Stimulated activated CD8-positive, alpha-beta memory T cell treated with anti-CD3 and anti-CD28 coated beads, Interleukin-12 subunit alpha, Interleukin-12 subunit beta, amount 100 ng/mL, for 1 hour (primary cell): ENCODE data around the gene TRIM47.

ENCODE experiments used
- DNase-seq: peaks from one replicate; pipeline ENCODE4 v3.0.0-alpha.2; 2020; ENCODE audit warnings: low read depth

The TRIM47 gene

DNA sequence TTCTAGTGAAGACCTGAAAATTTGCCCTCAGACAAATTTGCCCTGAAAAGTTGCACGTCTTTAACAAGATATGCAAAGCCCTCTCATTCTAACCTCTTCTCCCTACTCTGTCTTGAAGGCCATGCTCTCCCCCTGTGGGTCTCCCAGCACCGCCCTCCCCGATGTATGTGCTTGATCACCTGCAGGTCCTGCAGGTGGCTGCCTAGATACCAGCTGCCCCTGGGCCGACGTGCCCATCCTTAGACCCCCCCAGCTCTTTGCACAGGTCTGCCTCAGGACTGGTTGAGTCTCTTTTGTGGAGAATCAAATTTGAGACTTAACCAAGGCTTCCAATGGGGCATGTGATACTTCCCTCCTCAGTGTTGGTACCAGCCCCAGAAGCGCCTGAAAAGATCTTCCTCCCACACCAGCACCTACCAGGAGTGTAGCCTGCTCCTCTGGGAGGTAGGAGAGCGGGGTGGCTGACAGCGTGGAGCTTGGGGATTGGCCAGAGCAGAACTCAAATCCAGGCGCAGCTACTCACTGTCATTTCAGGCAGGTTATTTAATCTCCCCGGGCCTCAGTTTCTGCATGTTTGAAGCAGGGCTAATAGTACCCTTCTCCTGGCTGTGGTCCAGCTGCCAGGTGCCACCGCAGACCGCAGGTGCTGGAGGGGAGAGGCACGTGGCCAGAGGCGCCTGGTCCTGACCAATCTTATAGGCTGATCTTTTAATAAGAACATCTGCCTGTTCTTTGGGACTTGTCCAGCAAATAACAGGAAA lies 30.9 kb upstream of the TRIM47 start:
- no peak for DNase-seq

DNA sequence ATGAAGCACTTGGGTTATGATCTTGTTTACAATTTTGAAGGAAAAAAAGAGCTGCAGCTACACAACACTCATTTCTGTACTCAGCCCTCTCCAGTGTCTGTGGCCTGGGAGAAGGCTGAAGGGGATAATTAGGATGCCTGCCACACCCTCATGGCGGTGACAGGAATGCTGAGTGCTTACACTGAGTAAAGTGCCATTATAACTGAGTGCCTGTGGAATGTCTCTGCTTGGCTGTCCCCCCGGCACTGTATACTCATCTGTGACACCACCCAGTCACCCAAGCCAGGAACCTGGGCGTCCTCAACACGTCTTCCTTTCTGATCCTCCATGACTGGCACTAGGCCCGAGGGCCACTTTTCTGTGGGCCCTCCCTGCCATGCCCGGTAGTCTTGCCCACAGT lies 29.8 kb upstream of the TRIM47 start:
- DNase-seq = no peak

DNA sequence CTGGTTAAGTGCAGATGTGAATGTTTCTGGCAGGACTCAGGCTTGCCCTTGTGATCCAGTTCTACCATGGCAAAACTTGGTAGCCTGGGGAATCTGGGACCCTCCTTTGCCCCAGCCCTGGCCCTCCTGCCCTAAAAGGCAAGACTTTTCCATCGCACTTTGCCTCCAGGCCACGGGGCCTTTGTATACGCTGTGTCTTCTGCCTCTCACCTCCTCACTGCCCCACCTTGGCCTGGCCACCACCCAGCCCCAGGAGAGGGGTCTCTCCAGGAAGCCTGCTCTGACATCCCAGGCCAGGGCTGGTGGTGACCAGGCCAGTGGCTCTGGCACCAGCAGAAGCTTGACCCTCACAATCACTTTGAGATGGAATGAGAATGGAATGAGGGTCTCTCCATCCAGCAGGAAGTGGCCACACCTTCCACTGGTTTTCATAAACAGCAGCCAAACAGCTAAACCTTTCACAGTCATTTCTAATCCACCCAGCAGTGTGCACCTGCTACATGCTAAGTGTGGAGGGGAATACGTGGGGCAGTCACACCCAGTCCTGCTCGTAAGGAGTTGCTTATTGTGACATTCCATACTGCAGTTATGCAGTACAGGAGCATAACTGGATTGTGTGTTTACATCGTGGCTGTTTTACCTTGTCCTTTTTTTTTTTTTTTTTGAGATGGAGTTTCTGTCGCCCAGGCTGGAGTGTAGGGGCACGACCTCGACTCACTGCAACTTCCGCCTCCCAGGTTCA lies 27.9 kb upstream of the TRIM47 start:
- no peak for DNase-seq

DNA sequence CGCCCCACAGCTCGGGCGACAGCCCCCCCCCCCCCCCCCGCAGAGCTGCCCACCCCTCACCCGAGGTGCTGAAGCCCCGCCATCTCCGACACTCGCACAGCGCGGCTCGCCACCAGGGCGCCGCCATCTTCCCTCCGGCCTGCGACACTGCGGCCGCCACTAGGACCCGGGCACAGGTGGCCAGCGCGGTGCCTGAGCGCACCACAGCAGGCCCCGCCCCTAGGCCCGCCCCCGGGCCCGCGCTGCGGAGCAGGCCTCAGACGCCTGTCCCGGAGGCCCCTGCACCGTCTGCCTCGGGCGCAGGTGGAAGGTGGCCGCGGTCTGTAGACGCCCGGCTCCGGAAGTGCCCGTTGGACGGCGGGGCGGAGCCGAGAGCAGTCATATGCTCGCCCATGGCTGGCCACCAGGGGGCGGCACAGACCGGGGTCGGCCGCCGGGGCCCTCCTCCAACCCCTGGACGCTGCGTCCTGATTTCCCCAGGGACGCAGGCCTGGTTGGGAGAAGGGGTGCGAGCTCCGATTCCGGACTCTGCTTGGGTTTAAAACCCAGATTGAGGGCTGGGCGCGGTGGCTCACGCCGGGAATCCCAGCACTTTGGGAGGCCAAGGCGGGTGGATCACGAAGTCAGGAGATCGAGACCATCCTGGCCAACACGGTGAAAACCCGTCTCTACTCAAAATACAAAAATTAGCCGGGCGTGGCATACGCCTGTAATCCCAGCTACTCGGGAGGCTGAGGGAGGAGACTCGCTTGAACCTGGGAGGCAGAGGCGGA lies 26.6 kb upstream of the TRIM47 start, which contains the start of gene MRPL38:
MRPL38 (minus strand) TSS at position 136 of the 773 bp plus-strand sequence; CDS start at position 127, 9 bp downstream.
- DNase-seq = peak; percentile 83

DNA sequence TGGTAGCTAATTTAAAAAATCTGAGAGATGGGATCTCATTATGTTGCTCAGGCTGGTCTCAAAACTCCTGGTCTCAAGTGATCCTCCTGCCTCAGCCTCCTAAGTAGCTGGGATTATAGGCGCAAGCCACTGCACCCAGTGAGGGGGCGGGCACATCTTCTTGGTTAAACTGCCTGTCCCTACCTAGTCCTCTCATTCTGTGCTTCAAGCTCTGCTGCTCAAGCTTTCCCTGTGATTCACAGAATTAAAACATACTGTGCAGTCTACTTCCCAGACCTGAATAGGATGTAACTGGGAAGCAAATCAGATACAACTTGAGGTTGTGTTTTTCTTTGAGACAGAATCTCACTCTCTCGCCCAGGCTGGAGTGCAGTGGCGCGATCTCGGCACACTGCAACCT lies 24.0 kb upstream of the TRIM47 start:
- no peak for DNase-seq

DNA sequence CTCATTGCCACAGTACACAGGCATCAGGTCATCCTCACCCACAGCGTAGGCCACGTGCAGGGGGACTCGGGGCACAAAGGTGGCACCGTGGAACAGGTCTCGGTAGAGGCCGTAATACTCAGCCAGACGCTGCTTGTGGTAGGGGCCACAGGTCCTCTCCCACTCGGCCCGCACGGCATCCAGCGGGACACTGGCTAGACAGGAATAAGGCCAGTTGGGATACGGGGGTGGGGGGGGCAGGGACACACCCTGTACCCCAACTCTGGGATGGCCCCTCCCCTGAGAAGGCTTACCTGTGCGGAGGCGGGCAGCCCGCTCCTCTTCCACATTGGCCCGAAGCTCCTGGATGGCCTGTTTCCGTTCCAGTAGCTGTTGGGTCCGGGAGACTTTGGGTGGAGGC lies 23.3 kb upstream of the TRIM47 start:
- no peak for DNase-seq

DNA sequence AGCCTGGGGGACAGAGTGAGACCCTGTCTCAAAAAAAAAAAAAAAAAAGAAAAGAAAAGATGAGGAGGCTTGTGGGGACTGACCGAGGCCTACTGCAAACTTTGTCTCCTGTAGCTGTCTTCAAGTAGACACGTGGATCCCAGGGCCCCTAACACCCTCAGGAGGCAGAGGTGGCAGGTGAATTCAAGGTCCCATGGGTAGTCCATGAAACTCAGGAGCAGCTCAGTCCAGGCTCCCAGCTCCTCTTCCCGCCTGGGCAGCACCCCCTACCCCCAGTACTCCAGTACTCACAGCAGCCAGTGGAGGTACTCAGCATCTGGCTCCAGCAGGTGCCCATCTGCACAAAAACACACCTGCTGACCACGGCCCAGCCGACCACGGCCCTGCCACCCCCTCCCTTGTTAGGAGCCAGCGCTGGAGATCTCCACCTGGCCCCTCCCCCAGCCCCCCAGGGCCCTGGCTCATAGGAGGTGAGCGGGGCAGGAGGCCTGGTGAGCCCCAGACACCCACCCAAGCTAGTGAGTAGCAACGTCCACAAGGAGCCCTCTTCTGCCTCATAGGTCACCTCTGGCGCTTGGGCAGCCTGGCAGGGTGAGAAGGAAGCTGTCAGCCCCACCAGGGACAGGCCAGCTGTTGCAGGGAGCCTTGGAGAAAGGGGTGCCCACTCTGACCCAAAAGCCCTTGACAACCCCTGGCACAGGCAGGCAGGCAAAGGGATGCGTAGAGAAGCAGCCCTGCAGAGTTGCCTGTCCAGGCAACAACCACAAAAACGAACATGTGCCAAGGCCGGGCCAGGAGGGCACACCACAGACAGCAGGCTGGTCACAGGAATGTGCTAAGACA lies 22.5 kb upstream of the TRIM47 start:
- DNase-seq = no peak

DNA sequence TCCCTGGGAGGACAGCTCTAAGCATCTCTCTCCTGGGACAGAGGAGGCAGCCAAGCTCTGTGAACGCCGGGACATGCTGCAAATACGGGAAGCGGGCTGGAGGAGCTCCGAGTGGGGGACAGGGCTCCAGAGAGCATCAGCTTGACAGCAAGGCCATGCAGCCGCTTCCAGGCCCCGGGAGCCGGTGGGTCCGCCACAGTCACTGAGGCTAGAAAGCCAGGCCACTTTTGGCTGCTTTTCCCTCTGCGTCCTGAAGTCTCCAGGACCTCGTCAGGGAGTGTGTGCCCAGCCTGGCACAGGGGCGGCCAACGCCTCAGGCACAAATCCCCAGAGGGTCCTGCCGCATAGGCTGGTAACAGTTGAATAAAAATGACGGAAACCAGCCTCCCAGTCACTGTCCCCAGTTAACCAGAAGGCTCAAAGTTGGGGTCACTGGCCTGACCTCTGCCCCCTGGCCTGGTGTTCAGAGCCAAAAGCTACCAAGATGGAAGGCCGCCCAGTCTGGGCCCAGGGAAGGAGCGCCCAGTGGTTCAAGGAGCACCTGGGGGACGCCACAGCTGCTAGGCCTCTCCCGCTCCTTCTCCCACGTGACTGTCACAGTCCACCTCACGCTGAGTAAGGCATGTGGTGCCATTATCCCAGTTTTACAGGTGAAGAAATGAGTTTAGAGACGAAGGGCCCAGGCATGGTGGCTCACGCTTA lies 21.5 kb upstream of the TRIM47 start:
- DNase-seq = no peak

DNA sequence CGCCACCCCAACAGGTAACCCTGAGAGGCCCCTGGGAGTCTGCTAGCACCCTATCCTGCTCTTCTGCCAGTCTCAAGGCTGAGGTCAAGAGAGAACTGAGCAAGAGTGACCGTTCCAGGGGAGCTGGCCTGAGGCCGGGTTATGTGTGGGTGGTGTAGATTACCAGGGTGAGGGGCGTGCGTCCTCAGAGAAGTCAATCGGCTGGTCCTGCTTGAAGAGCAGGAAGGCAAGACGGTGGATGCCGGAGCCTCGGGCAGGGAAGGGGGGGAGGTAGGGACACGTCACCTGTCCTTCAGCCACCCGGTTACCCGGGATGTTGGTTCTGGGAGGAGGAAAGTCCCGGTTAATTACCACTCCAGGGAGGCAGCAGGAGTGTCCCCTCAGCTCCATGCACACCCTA lies 21.0 kb upstream of the TRIM47 start:
- no peak for DNase-seq

DNA sequence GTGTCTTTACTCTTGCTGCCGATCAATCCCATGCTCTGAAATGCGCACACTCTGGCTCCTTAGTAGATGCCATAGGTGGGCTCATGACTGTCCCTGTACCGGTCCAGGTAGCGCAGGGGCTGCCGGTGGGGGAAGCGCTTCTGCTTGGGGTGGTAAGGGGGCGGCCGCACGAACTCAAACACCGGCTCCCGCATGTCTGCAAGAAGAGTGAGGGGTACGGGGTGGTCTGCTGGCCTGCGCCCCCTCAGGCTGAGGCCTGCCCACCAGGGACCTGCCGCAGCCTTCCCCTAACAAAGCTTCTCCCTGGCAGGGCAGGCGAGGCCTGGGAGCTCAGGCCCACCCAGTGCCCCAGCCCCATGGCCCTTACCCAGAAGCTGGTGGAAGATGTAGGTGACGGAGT lies 20.4 kb upstream of the TRIM47 start:
- no peak for DNase-seq

DNA sequence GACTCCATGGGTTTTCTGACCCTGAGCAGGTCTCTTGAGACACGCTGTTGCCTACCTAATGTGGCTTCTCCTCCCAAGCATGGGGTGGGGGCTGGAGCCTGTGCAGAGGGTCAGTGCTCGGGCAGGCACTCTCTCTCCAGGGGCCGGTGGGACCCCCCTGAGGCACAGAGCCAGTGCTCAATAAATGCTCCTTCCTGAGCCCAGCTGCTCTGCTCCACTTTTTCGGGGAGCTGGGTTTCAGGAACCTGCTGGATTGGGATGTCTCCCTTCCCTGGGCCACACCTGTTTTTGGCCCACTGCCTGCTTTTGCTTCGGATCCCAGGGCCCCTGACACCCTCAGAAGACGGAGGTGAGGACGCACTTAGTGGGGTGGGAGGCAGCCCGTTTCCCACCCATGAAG lies 19.7 kb upstream of the TRIM47 start:
- no peak for DNase-seq

DNA sequence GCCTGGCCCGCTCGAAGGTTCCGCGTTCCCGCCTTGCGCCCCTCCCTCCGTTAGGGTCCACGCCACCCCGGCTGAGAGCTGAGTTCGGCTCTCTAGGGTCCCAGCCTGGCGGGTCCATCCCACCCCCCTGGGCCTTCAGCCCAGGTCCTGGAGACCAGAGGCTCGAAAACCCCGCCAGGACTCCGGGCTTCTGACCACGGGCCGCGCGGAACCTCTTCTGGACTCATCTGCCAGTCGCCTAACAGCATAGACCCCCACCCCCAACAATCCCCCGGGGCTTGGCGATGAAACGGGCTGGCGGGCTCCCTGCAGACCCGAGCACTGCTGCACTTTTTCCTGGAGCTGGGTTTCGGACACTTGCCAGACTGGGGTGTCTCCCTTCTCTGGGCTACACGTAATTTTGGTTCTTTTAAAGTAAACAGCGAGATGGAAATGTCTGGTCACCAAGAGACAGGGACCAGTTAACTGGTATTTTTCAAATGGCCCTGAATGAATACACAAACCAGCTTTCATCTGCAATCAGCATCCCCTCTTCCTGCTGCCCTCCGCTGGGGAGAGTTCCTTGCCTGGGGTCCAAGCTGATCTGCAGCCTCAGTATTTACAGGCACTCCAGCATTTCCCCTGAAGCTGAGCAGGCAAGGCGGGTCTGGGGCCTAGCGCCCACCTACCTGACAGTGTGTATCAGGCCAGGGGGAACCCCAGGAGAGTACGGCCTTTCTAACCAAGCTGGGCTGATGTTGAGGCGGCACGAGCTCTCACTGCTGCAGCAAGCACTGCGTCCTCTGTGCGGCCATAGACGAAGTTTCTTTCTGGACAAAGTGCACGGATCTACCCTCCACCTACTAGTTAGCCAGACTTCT lies 19.0 kb upstream of the TRIM47 start:
- no peak for DNase-seq

DNA sequence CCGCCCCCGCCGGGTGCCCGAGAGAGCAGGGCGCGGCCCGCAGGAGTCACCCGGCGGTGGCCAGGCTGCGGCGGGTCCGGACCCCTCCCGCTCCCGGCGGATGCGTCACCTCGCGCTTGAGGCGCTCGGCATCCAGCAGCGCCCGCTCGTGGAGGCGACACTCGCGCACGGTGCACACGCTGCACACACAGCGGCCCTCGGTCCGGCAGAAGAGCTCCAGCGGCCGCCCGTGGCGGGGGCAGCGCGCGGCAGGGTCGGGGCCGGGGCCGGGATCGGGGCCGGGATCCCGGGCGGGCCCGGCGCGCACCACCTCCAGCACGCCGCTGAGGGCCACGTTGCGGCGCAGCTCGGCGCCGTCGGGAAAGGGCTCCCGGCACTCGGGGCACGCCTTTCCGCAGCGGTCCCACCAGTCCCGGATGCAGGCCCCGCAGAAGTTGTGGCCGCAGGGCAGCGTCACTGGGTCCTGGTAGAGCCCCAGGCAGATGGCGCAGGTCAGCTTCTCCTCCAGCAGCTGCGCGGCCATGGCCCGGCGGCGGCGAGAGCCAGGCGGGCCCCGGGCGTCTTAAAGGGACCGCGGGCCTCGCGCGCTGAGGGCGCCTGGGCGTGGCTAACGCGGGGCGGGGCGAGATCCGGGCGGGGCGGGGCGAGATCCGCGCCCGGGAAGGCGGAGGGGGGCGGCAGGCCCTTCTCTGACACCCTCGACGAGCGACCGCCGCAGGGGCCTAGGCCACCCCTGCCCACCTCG lies 18.2 kb upstream of the TRIM47 start, which contains the start of gene TRIM65:
TRIM65 (minus strand) TSS at position 537 of the 745 bp plus-strand sequence; CDS start at position 523, 14 bp downstream.
- DNase-seq = peak; percentile 58

DNA sequence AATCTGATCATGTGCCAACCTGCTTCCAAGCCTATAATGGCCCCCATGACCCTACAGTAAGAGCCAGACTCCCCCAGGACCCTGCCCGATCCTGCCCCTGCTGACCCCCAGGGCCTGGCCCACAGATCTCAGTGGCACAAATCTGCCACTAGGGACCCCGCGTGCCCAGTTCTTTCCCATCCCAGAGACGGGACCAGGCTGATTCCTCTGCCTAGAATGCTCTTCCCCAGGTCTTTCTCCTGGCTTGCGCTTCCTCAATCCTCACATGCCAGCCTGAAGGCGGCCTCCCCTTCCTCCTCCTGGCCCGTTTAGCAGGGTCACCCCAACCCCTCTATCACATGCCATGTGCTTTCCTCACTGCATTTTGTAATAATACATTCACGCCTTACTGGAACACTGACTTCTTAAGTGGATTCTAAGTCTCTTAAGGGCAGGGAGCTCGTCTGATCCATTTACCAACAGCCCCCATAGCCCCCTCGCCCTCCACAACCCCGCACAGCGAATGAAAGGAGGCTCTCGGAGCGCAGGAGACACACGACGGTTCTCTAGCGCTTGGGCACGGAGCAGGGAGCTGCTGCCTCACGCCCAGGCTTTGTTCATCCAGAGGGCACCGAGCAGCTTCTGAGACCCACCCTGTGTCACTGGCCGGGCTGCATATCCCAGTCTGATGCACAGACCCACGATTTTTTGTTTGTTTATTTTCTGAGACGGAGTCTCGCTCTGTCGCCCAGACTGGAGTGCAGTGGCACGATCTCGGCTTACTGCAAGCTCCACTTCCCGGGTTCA lies 17.2 kb upstream of the TRIM47 start:
- DNase-seq = no peak

DNA sequence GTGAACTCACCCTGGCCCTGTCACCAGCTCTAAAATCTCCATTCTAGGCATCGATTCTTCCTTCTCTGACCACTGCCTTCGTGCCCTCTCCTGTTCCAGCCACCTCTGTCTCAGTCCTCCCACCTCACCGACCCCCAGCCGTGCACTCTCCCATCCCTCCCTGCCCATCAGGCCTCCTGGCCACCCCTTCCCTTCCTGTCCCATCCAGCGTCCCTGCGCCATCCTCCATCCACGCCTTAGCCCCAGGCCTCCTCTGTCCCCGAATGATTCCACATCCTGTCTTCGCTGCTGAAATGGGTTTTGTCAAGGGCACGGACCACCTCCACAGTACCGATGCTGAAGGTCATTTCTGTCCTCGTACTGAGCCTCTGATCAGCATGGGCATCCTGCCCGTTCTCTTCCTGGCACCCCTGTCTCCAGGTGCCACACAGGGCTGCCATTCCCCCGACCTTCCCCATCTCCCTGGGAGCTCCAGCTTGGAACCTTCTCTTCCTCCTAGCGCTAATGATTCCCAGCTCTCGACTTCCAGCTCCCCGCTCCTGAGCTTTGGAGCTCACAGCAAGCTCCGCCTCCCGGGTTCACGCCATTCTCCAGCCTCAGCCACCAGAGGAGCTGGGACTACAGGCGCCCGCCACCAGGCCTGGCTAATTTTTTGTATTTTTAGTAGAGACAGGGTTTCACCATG lies 15.8 kb upstream of the TRIM47 start:
- no peak for DNase-seq

DNA sequence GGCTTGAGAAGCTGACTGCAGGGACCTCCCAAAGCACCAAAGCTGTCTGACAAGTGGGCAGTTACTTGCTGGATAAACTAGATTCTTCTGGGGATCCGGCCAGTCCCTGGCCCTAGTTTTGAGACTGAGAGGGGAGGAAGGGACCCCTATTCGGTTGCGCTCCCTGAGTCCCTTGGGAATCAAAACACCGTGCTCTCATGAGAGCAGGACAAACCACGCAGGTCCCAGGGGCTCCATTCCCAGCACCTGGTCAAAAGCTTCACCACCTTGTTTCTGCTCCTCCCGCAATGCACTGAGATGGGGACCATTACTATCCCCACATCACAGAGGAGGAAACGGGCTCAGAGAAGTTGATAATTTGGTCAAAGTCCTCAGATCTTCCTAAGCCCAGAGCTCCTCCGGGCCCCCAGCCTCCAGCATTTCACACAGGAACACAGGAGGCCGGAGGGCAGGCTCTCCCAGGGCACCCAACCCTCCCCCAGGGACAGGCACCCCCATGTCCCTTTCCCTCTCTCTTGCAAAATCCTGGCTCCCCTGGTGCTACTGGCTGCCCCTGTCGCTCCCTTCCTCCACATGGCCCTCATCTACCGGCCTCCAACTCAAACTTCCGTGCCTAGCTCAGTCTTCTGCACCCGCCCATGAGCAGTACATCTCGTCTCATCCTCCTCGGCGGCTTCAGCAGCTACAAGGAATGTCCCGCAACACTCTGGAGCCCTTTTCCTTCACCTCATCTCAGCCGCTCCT lies 15.1 kb upstream of the TRIM47 start:
- DNase-seq = no peak

DNA sequence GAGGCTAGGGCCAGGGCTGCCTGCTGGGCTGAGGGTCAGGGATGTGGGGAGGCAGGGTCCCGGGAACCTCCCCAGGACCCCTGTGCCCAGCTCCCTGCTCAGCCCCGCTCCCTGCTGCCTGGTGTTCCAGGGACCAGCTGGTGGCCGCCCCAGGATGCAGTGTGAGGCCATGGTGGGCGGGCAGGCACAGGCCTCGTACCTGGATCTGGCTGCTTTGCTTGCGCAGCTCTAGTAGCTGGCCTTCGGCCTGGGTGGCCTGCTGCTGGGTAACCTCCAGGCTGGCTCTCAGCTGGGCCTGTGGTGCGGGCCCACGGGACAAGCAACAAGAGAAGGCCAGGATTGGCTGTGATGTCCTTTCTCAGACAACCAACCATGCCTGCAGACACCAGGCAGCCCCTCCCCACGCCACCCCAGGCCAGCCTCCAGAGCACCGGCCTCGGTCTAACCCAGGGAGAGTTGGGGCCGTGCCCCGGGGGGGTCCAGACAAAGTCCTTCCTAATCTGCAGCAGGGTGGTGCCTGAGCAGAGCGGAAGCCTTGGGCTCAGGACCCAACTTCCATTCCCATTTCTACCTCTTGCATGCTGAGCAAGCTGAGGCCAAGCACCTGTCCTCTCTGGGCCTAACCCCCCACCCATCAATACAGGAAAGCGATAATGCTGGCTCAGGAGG lies 14.3 kb upstream of the TRIM47 start:
- DNase-seq = no peak
